GM23338 (cell line): ENCODE results near the gene NLK. TPM values are rescaled to one million over a fixed set of nuclear protein-coding genes. Genes with fewer than 3 reads are reported as not detected.
A peak's percentile ranks its signal among the peaks of the same experiment; 100 is the strongest.
"Not testable (repeated sequence)": the region's sequence is repeated elsewhere in the genome, so short reads cannot be mapped to it uniquely, and the experiment has no call there.

ENCODE experiments used
- ATAC-seq: fragments of 200-7000 bp; cut with Tn5 transposase; 3 replicates; pipeline ENCODE4 v1.9.1; 2020
- DNase-seq: peaks from one replicate; pipeline ENCODE4 v3.0.0-alpha.2; 2015; ENCODE audit warnings: low spot score
- H2AFZ ChIP-seq: fragments of 200-600 bp; sonication (generic); 2 replicates; pipeline ENCODE4 v1.8.0; 2016; ENCODE audit warnings: antibody characterized with exemption, mild to moderate bottlenecking, moderate library complexity
- H3F3A ChIP-seq: fragments of 200-600 bp; sonication (generic); replicated peaks from 2 replicates; pipeline ENCODE4 v1.8.0; 2017; ENCODE audit warnings: antibody characterized with exemption, mixed run types, low read depth
- H3K27ac ChIP-seq: fragments of 200-600 bp; sonication (generic); 2 replicates; pipeline ENCODE4 v1.6.1; 2016; ENCODE audit warnings: low read depth
- H3K27me3 ChIP-seq: fragments of 200-600 bp; sonication (generic); 2 replicates; pipeline ENCODE4 v1.8.0; 2016; ENCODE audit warnings: mild to moderate bottlenecking, mixed run types, moderate library complexity; ENCODE audit not compliant: insufficient read depth
- H3K36me3 ChIP-seq: fragments of 200-600 bp; sonication (generic); 2 replicates; pipeline ENCODE4 v1.8.0; 2016; ENCODE audit warnings: mild to moderate bottlenecking; ENCODE audit not compliant: insufficient read depth
- H3K4me1 ChIP-seq: fragments of 200-600 bp; sonication (generic); 2 replicates; pipeline ENCODE4 v1.8.0; 2016; ENCODE audit warnings: mild to moderate bottlenecking, moderate library complexity; ENCODE audit not compliant: insufficient read depth
- H3K4me2 ChIP-seq: fragments of 200-600 bp; sonication (generic); 2 replicates; pipeline ENCODE4 v1.7.1; 2017; ENCODE audit warnings: mixed run types
- H3K4me3 ChIP-seq: fragments of 200-600 bp; sonication (generic); 2 replicates; pipeline ENCODE4 v1.6.1; 2016; ENCODE audit warnings: mixed run types
- H3K79me2 ChIP-seq: fragments of 200-600 bp; sonication (generic); replicated peaks from 2 replicates; pipeline ENCODE4 v1.8.0; 2017; ENCODE audit warnings: mild to moderate bottlenecking; ENCODE audit not compliant: insufficient read depth
- H3K9me2 ChIP-seq: fragments of 200-600 bp; sonication (generic); 2 replicates; pipeline ENCODE4 v1.8.0; 2017; ENCODE audit not compliant: insufficient read depth
- H4K20me1 ChIP-seq: fragments of 200-600 bp; sonication (generic); replicated peaks from 2 replicates; pipeline ENCODE4 v1.8.0; 2017; ENCODE audit warnings: mild to moderate bottlenecking; ENCODE audit not compliant: insufficient read depth
- H3K27ac Mint-ChIP-seq: 2 replicates; pipeline ENCODE4 v1.8.0; 2020; ENCODE audit warnings: inconsistent platforms, mild to moderate bottlenecking, moderate library complexity, mixed read lengths
- H3K27me3 Mint-ChIP-seq: 3 replicates; pipeline ENCODE4 v1.8.0; 2022; ENCODE audit warnings: low read depth, mild to moderate bottlenecking, moderate library complexity, mixed read lengths, inconsistent platforms; ENCODE audit not compliant: insufficient read depth, poor library complexity
- H3K36me3 Mint-ChIP-seq: 3 replicates; pipeline ENCODE4 v1.8.0; 2021; ENCODE audit warnings: low read depth, mild to moderate bottlenecking, inconsistent platforms, moderate library complexity, mixed read lengths
- H3K4me1 Mint-ChIP-seq: 3 replicates; pipeline ENCODE4 v1.8.0; 2020; ENCODE audit warnings: mild to moderate bottlenecking, inconsistent platforms, mixed read lengths
- H3K4me3 Mint-ChIP-seq: 3 replicates; pipeline ENCODE4 v1.8.0; 2021; ENCODE audit warnings: moderate library complexity, mild to moderate bottlenecking, inconsistent platforms, mixed read lengths
- H3K9me3 Mint-ChIP-seq: 3 replicates; pipeline ENCODE4 v1.8.0; 2020; ENCODE audit warnings: moderate library complexity, mild to moderate bottlenecking, inconsistent platforms, mixed read lengths
- EZH2 ChIP-seq: fragments of 200-600 bp; sonication (generic); IDR thresholded peaks from one replicate; pipeline ENCODE4 v1.8.0; 2017; ENCODE audit warnings: antibody characterized with exemption, mild to moderate bottlenecking, low read depth; ENCODE audit not compliant: unreplicated experiment
- EZH2phosphoT487 ChIP-seq: fragments of 200-600 bp; sonication (generic); IDR thresholded peaks from one replicate; pipeline ENCODE4 v1.8.1; 2018; ENCODE audit warnings: antibody characterized with exemption; ENCODE audit not compliant: unreplicated experiment
- JUNB ChIP-seq: IDR thresholded peaks from one replicate; pipeline ENCODE4 v1.6.1; 2016; ENCODE audit warnings: antibody characterized with exemption; ENCODE audit not compliant: unreplicated experiment
- NANOG ChIP-seq: IDR thresholded peaks from 2 replicates; pipeline ENCODE4 v1.6.1; 2016; ENCODE audit warnings: antibody characterized with exemption, borderline replicate concordance
- POLR2AphosphoS5 ChIP-seq: IDR thresholded peaks from 2 replicates; pipeline ENCODE4 v1.6.1; 2016; ENCODE audit warnings: antibody characterized with exemption, low read depth
- ZNF114 ChIP-seq: fragments of 250-450 bp; sonication (Bioruptor Pico); IDR thresholded peaks from 2 replicates; pipeline ENCODE4 v1.5.0; 2020; ENCODE audit warnings: mild to moderate bottlenecking, moderate library complexity
- ZNF331 ChIP-seq: fragments of 250-450 bp; sonication (Bioruptor Pico); IDR thresholded peaks from 2 replicates; pipeline ENCODE4 v1.5.0; 2020; ENCODE audit warnings: low read depth, mild to moderate bottlenecking, moderate library complexity
- polyA plus RNA-seq: library from polyadenylated mRNA; unstranded; fragments of >200 nt; fragmentation: Nextera tagmentation; extraction: Ambion mirVana; gene quantifications from 2 replicates; pipeline ENCODE4 v1.2.1, GENCODE V29; 2016
- total RNA-seq: library from RNA; depleted of rRNA; stranded (reverse); fragments of >200 nt; shearing (Covaris generic); gene quantifications from 2 replicates; pipeline ENCODE4 v1.2.3, GENCODE V29; 2014
- TF ChIP-seq, protein P1 (sequence below): IDR thresholded peaks from 2 replicates; pipeline ENCODE4 v1.6.1; 2016; ENCODE audit warnings: antibody characterized with exemption

The NLK gene
- total and polyA plus RNA-seq, 2 experiments from 2014 or later, result 34.7 to 78.5 TPM

DNA sequence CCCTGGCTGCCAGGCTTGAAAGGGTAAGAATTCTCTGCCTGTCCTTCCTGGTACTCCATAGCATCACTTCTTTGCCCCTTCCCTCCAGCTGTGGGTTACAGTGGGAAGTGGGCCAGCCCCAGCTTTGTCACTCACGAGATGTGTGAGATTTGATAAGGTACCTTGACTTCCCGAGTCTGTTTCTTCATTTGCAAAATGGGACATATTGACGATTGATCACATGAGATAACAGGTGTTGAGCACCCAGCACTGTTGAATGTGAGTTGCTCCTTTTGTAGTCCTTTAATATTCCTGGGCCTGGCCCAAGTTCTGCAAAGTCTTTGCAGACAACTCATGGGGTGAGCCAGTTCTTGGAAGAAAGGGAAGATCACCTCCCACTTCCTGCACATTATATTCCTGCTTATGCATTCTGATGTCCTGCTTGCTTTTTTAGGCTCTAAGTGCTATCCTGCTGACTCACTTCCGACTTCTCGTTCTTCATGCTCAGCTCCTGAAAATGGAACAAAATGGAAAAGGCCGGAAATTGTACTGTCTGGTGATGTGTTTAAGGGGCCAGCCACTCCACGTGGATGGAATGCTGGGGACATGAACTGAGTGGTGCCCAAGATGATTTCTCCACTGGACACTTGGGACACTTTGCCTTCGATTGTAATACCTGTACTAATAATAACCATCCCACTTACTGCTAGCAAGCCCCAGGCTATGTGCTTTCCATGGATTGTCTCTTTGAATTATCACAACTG lies 8.3 kb upstream of the NLK start:
- Histone ChIP-seq H3K9me2 (no peaks in the 10 kb centered on the region), H3K27ac (no peak overlapping the region), H3F3A (no peaks in the 10 kb centered on the region), H4K20me1 (no peaks in the 10 kb centered on the region), H3K4me1 (no peaks in the 10 kb centered on the region; the same call in 1 of the 2 replicates), H2AFZ (peak overlapping the region; percentile 94; the same call in 1 of the 2 replicates), H3K79me2 (no peaks in the 10 kb centered on the region), H3K27me3 (no peaks in the 10 kb centered on the region), H3K4me3 (no peak overlapping the region), H3K36me3 (no peaks in the 10 kb centered on the region), H3K4me2 (0 out of 2 replicates have a peak overlapping the region, but pooled peaks have one; percentile 21)
- Mint-ChIP-seq H3K27me3 (no peaks in the 10 kb centered on the region), H3K9me3 (no peaks in the 10 kb centered on the region), H3K36me3 (no peaks in the 10 kb centered on the region), H3K4me3 (no peak overlapping the region), H3K4me1 (peaks cover 11% of the 10 kb centered on the region; the same call in 2 of the 3 replicates), H3K27ac (no peak overlapping the region)
- no peak for DNase-seq
- TF ChIP-seq POLR2AphosphoS5, result no peak
- no peak for ATAC-seq

DNA sequence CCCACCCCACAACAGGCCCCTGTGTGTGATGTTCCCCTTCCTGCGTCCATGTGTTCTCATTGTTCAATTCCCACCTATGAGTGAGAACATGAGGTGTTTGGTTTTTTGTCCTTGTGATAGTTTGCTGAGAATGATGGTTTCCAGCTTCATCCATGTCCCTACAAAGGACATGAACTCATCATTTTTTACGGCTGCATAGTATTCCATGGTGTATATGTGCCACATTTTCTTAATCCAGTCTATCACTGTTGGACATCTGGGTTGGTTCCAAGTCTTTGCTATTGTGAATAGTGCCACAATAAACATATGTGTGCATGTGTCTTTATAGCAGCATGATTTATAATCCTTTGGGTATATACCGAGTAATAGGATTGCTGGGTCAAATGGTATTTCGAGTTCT lies 7.0 kb upstream of the NLK start:
- H3K27me3 Mint-ChIP-seq, H3K27me3 ChIP-seq, H3K9me2 ChIP-seq, H3K4me2 ChIP-seq, H3F3A ChIP-seq, H3K36me3 ChIP-seq, ATAC-seq, DNase-seq, H3K4me1 ChIP-seq, H3K36me3 Mint-ChIP-seq, H3K79me2 ChIP-seq, H3K27ac Mint-ChIP-seq, H3K4me3 Mint-ChIP-seq, H3K9me3 Mint-ChIP-seq, H2AFZ ChIP-seq, H4K20me1 ChIP-seq, H3K4me3 ChIP-seq, H3K27ac ChIP-seq: not testable (repeated sequence)
- peaks cover 11% of the 10 kb centered on the region; the same call in 2 of the 3 replicates for H3K4me1 Mint-ChIP-seq

DNA sequence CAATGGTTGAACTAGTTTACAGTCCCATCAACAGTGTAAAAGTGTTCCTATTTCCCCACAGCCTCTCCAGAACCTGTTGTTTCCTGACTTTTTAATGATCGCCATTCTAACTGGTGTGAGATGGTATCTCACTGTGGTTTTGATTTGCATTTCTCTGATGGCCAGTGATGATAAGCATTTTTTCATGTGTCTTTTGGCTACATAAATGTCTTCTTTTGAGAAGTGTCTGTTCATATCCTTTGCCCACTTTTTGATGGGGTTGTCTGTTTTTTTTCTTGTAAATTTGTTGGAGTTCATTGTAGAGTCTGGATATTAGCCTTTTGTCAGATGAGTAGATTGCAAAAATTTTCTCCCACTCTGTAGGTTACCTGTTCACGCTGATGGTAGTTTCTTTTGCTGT lies 6.6 kb upstream of the NLK start:
- H3K27ac Mint-ChIP-seq, H3K27me3 Mint-ChIP-seq, H3K9me2 ChIP-seq, H3K4me2 ChIP-seq, H3K27me3 ChIP-seq, H3K36me3 ChIP-seq, H3K36me3 Mint-ChIP-seq, H2AFZ ChIP-seq, H3F3A ChIP-seq, H3K4me3 Mint-ChIP-seq, H3K79me2 ChIP-seq, ATAC-seq, H4K20me1 ChIP-seq, H3K9me3 Mint-ChIP-seq, H3K4me3 ChIP-seq, H3K4me1 ChIP-seq, DNase-seq, H3K27ac ChIP-seq: not testable (repeated sequence)
- peaks cover 12% of the 10 kb centered on the region; the same call in 2 of the 3 replicates for H3K4me1 Mint-ChIP-seq

DNA sequence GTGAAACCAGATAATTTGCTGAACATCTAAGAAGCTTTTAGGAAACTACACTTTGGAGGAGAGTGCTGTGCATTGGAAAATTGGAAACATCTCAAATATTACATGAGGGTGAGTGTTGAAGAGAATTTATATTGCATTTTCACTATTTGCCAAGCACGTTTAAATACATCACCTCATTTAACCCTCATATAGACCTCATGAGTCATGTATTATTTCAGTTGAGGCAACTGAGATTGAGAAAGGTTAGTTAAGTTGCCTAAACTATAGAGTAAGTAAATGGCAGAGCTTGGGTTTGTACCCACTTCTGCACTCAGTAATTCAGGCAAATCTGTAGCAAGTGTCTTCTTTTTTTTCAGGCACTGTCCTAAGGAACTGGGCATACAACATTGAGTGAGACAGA lies 3.7 kb upstream of the NLK start:
- Histone ChIP-seq H3K79me2 (peaks cover 20% of the 10 kb centered on the region), H2AFZ (peak overlapping the region; percentile 40; the same call in 1 of the 2 replicates), H3K4me1 (peaks cover 16% of the 10 kb centered on the region), H3K4me2 (no peak overlapping the region), H3F3A (no peaks in the 10 kb centered on the region), H3K4me3 (no peak overlapping the region), H3K9me2 (no peaks in the 10 kb centered on the region), H4K20me1 (no peaks in the 10 kb centered on the region), H3K27me3 (no peaks in the 10 kb centered on the region), H3K36me3 (no peaks in the 10 kb centered on the region), H3K27ac (no peak overlapping the region)
- Mint-ChIP-seq H3K4me3 (no peak overlapping the region), H3K36me3 (peaks cover 16% of the 10 kb centered on the region; the same call in 2 of the 3 replicates), H3K27me3 (peaks cover 6% of the 10 kb centered on the region), H3K4me1 (peaks cover 24% of the 10 kb centered on the region), H3K27ac (no peak overlapping the region), H3K9me3 (no peaks in the 10 kb centered on the region)
- DNase-seq, result no peak
- no peak for ATAC-seq
- TF ChIP-seq, protein P1, sequence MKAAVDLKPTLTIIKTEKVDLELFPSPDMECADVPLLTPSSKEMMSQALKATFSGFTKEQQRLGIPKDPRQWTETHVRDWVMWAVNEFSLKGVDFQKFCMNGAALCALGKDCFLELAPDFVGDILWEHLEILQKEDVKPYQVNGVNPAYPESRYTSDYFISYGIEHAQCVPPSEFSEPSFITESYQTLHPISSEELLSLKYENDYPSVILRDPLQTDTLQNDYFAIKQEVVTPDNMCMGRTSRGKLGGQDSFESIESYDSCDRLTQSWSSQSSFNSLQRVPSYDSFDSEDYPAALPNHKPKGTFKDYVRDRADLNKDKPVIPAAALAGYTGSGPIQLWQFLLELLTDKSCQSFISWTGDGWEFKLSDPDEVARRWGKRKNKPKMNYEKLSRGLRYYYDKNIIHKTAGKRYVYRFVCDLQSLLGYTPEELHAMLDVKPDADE, result no peak
- no peak for TF ChIP-seq JUNB
- no peak for TF ChIP-seq POLR2AphosphoS5
- TF ChIP-seq NANOG, result no peak
- no peak for TF ChIP-seq ZNF331 (CRISPR knock-in tag)
- no peak for TF ChIP-seq EZH2phosphoT487
- TF ChIP-seq EZH2, result no peak
- no peak for TF ChIP-seq ZNF114 (CRISPR knock-in tag)
